Skeletal muscle satellite cell (primary cell): ENCODE measurements around the gene PTTG2.
A peak's percentile ranks its signal among the peaks of the same experiment; 100 is the strongest.
"Not testable (repeated sequence)": the region's sequence is repeated elsewhere in the genome, so short reads cannot be mapped to it uniquely, and the experiment has no call there.

Experiments
- H3K27me3 ChIP-seq: 2 replicates; pipeline ENCODE4 v1.7.0; 2013; ENCODE audit warnings: low read length; ENCODE audit not compliant: control insufficient read depth, insufficient read depth
- H3K36me3 ChIP-seq: 2 replicates; pipeline ENCODE4 v1.7.0; 2013; ENCODE audit warnings: mild to moderate bottlenecking, control low read depth, low read length; ENCODE audit not compliant: insufficient read depth
- H3K4me1 ChIP-seq: 2 replicates; pipeline ENCODE4 v1.7.0; 2013; ENCODE audit warnings: low read length; ENCODE audit not compliant: control insufficient read depth, insufficient read depth
- H3K4me2 ChIP-seq: 2 replicates; pipeline ENCODE4 v1.7.0; 2013; ENCODE audit warnings: mild to moderate bottlenecking, low read length
- H3K4me3 ChIP-seq: 2 replicates; pipeline ENCODE4 v1.7.0; 2013; ENCODE audit warnings: low read length
- H3K9ac ChIP-seq: 2 replicates; pipeline ENCODE4 v1.7.0; 2013; ENCODE audit warnings: mild to moderate bottlenecking, low read depth, low read length, moderate library complexity
- H3K9me3 ChIP-seq: replicated peaks from 2 replicates; pipeline ENCODE4 v1.7.0; 2013; ENCODE audit warnings: mild to moderate bottlenecking, control low read depth, low read length

PTTG2 gene

GRCh38 chr4:37960679-37961450 is 667 bp downstream of the PTTG2 start:
- Histone ChIP-seq H3K36me3 (no peaks in the 10 kb centered on the region), H3K4me3 (no peak overlapping the region), H3K9me3 (no peaks in the 10 kb centered on the region), H3K4me1 (no peaks in the 10 kb centered on the region), H3K9ac (no peak overlapping the region), H3K4me2 (no peak overlapping the region), H3K27me3 (no peaks in the 10 kb centered on the region)

GRCh38 chr4:37964734-37965457 is 4.7 kb downstream of the PTTG2 start:
- Histone ChIP-seq H3K36me3 (no peaks in the 10 kb centered on the region), H3K9me3 (no peaks in the 10 kb centered on the region), H3K27me3 (no peaks in the 10 kb centered on the region), H3K4me3 (no peak overlapping the region), H3K4me2 (no peak overlapping the region), H3K4me1 (peaks cover 7% of the 10 kb centered on the region), H3K9ac (no peak overlapping the region)

- H3K9ac ChIP-seq, result no peak overlapping the region
- H3K4me1 ChIP-seq, result peaks cover 7% of the 10 kb centered on the region
- no peak overlapping the region for H3K4me3 ChIP-seq
- no peaks in the 10 kb centered on the region for H3K27me3 ChIP-seq
- no peaks in the 10 kb centered on the region for H3K9me3 ChIP-seq
- no peak overlapping the region for H3K4me2 ChIP-seq
- H3K36me3 ChIP-seq, result no peaks in the 10 kb centered on the region
Measured at GRCh38 chr4:37966044-37966443, 5.8 kb downstream of the PTTG2 start.

- no peaks in the 10 kb centered on the region for H3K27me3 ChIP-seq
- no peak overlapping the region for H3K4me3 ChIP-seq
- no peaks in the 10 kb centered on the region for H3K9me3 ChIP-seq
- peaks cover 7% of the 10 kb centered on the region for H3K4me1 ChIP-seq
- H3K9ac ChIP-seq, result no peak overlapping the region
- H3K36me3 ChIP-seq, result no peaks in the 10 kb centered on the region
- H3K4me2 ChIP-seq, result no peak overlapping the region
Measured at GRCh38 chr4:37967736-37968135, 7.5 kb downstream of the PTTG2 start.

- no peak overlapping the region for H3K4me2 ChIP-seq
Measured at GRCh38 chr4:37968747-37969146, 8.5 kb downstream of the PTTG2 start.

GRCh38 chr4:37970702-37971101 is 10.5 kb downstream of the PTTG2 start:
- Histone ChIP-seq H3K4me3 (no peak overlapping the region), H3K9ac (no peak overlapping the region), H3K9me3 (no peaks in the 10 kb centered on the region), H3K4me2 (no peak overlapping the region), H3K27me3 (no peaks in the 10 kb centered on the region), H3K36me3 (no peaks in the 10 kb centered on the region), H3K4me1 (peaks cover 7% of the 10 kb centered on the region)

More at GRCh38 chr4:37968747-37969146, 8.5 kb downstream of the PTTG2 start:
- no peak overlapping the region for H3K9ac ChIP-seq
- no peaks in the 10 kb centered on the region for H3K27me3 ChIP-seq
- H3K4me3 ChIP-seq, result no peak overlapping the region
- H3K36me3 ChIP-seq, result no peaks in the 10 kb centered on the region
- peaks cover 7% of the 10 kb centered on the region for H3K4me1 ChIP-seq
- H3K9me3 ChIP-seq, result no peaks in the 10 kb centered on the region

DNA sequence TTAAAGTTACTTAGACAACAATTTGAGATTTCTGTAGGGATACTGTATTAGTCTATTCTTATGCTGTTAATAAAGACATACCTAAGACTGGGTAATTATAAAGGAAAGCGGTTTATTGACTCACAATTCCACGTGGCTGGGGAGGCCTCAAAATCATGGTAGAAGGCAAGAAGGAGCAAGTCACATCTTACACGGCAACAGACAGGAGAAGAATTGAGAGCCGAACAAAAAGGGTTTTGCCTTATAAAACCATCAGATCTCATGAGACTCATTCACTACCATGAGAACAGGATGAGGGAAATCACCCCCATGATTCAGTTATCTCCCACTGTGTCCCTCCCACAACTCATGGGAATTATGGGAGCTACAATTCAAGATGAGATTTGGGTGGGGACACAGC is 11.0 kb downstream of the PTTG2 start:
- Histone ChIP-seq H3K9ac (no peak overlapping the region), H3K27me3 (no peaks in the 10 kb centered on the region), H3K4me2 (no peak overlapping the region), H3K4me1 (peaks cover 7% of the 10 kb centered on the region), H3K36me3 (no peaks in the 10 kb centered on the region), H3K9me3 (no peaks in the 10 kb centered on the region), H3K4me3 (no peak overlapping the region)

GRCh38 chr4:37973441-37973840 is 13.2 kb downstream of the PTTG2 start:
- no peaks in the 10 kb centered on the region for H3K27me3 ChIP-seq
- peaks cover 4% of the 10 kb centered on the region for H3K4me1 ChIP-seq
- H3K9ac ChIP-seq, result no peak overlapping the region
- no peak overlapping the region for H3K4me2 ChIP-seq
- no peaks in the 10 kb centered on the region for H3K36me3 ChIP-seq
- no peaks in the 10 kb centered on the region for H3K9me3 ChIP-seq
- H3K4me3 ChIP-seq, result no peak overlapping the region

DNA sequence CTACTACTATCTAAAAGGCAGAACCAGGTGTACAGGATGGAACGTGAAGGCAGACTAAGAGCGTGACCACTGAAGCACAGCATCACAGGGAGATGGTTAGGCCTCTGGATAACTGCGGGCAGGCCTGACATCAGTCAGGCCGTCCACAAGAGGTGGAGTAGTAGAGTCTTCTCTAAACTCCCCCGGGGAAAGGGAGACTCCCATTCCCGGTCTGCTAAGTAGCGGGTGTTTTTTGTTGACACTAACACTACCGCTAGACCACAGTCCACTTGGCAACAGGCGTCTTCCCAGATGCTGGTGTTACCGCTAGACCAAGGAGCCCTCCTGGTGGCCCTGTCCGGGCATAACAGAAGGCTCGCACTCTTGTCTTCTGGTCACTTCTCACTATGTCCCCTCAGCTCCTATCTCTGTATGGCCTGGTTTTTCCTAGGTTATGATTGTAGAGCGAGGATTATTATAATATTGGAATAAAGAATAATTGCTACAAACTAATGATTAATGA is 15.2 kb downstream of the PTTG2 start:
- H3K27me3 ChIP-seq, H3K9ac ChIP-seq, H3K4me2 ChIP-seq, H3K9me3 ChIP-seq, H3K36me3 ChIP-seq, H3K4me3 ChIP-seq: not testable (repeated sequence)
- peaks cover 16% of the 10 kb centered on the region for H3K4me1 ChIP-seq

GRCh38 chr4:37976507-37976906 is 16.3 kb downstream of the PTTG2 start:
- Histone ChIP-seq H3K9me3 (no peaks in the 10 kb centered on the region), H3K4me2 (peak overlapping the region; percentile 67), H3K4me1 (peaks cover 19% of the 10 kb centered on the region), H3K9ac (peak overlapping the region; percentile 64), H3K4me3 (peak overlapping the region; percentile 59), H3K27me3 (no peaks in the 10 kb centered on the region), H3K36me3 (no peaks in the 10 kb centered on the region)

- Histone ChIP-seq H3K36me3 (no peaks in the 10 kb centered on the region), H3K9me3 (no peaks in the 10 kb centered on the region), H3K9ac (peak overlapping the region; percentile 88), H3K4me1 (peaks cover 24% of the 10 kb centered on the region), H3K4me3 (peak overlapping the region; percentile 78), H3K27me3 (no peaks in the 10 kb centered on the region), H3K4me2 (peak overlapping the region; percentile 96)
Measured at GRCh38 chr4:37976991-37977470, 16.8 kb downstream of the PTTG2 start.
